HepG2 (cell line): Measurements from ENCODE around the gene UCN. TPM values are rescaled to one million over a fixed set of nuclear protein-coding genes. Genes with fewer than 3 reads are reported as not detected.
A peak's percentile ranks its signal among the peaks of the same experiment; 100 is the strongest.

Experiments used
- ARID5B ChIP-seq: IDR thresholded peaks from 2 replicates; pipeline ENCODE4 v1.4.0; 2020; ENCODE audit warnings: mild to moderate bottlenecking, missing genetic modification reagents
- CREM ChIP-seq, 2 experiments: sonication (generic) in 1 of 2; formaldehyde crosslinking in 1 of 2; IDR thresholded peaks; 2 replicates each; pipeline versions ENCODE4 v1.4.0 to v1.6.1; 2016 to 2020; ENCODE audit warnings: antibody characterized with exemption in 1 of 2, mild to moderate bottlenecking in 1 of 2, missing genetic modification reagents in 1 of 2
- FOXA1 ChIP-seq, 2 experiments: fragments of 450-650 bp in 1 of 2; sonication (generic) in 1 of 2; formaldehyde crosslinking in 1 of 2; IDR thresholded peaks; 2 replicates each; pipeline versions ENCODE4 v1.4.0 to v1.6.1; 2016 to 2020; ENCODE audit warnings: missing genetic modification reagents in 1 of 2
- GATAD2A ChIP-seq: IDR thresholded peaks from 2 replicates; pipeline ENCODE4 v1.6.1; 2016
- HNRNPL ChIP-seq: fragments of 200-400 bp; formaldehyde crosslinking; IDR thresholded peaks from 2 replicates; pipeline ENCODE4 v1.6.1; 2017; ENCODE audit warnings: mild to moderate bottlenecking, low read depth, low read length
- IKZF5 ChIP-seq: IDR thresholded peaks from 2 replicates; pipeline ENCODE4 v1.6.1; 2018; ENCODE audit warnings: missing genetic modification reagents, mild to moderate bottlenecking, missing compliant biosample characterization
- IRF1 ChIP-seq: sonication (generic); formaldehyde crosslinking; IDR thresholded peaks from 2 replicates; pipeline ENCODE4 v1.4.0; 2020; ENCODE audit warnings: low read depth, mild to moderate bottlenecking, missing genetic modification reagents
- MXD4 ChIP-seq: IDR thresholded peaks from 2 replicates; pipeline ENCODE4 v1.6.1; 2016; ENCODE audit warnings: mild to moderate bottlenecking, missing biosample characterization, missing genetic modification reagents
- NCOA2 ChIP-seq: sonication (generic); formaldehyde crosslinking; IDR thresholded peaks from 2 replicates; pipeline ENCODE4 v1.8.0; 2022; ENCODE audit warnings: inconsistent platforms
- PATZ1 ChIP-seq: sonication (generic); formaldehyde crosslinking; IDR thresholded peaks from 2 replicates; pipeline ENCODE4 v1.4.0; 2020; ENCODE audit warnings: missing genetic modification reagents
- POLR2A ChIP-seq, 2 experiments: IDR thresholded peaks; 2 replicates each; pipeline ENCODE4 v1.6.1; 2011; ENCODE audit warnings: low read depth in 2 of 2, low read length in 2 of 2, mild to moderate bottlenecking in 1 of 2, moderate library complexity in 1 of 2; ENCODE audit not compliant: insufficient read depth in 1 of 2
- RNF2 ChIP-seq: fragments of 450-650 bp; conservative IDR thresholded peaks from 2 replicates; pipeline ENCODE4 v1.6.1; 2016; ENCODE audit warnings: low read depth
- SMAD1 ChIP-seq: sonication (generic); formaldehyde crosslinking; IDR thresholded peaks from 2 replicates; pipeline ENCODE4 v1.4.0; 2020; ENCODE audit warnings: missing genetic modification reagents, low read depth, mild to moderate bottlenecking, borderline replicate concordance
- ZBED4 ChIP-seq: sonication (generic); formaldehyde crosslinking; IDR thresholded peaks from 2 replicates; pipeline ENCODE4 v1.4.0; 2020; ENCODE audit warnings: missing genetic modification reagents, borderline replicate concordance
- ZBTB20 ChIP-seq: sonication (generic); formaldehyde crosslinking; IDR thresholded peaks from 2 replicates; pipeline ENCODE4 v1.8.1; 2023; ENCODE audit warnings: missing genetic modification reagents, low read depth, mild to moderate bottlenecking, borderline replicate concordance
- polyA plus RNA-seq, 8 experiments: library from polyadenylated mRNA; depleted of rRNA in 3 of 8; stranded (reverse) in 7 of 8; unstranded in 1 of 8; fragments of >200 nt; fragmentation: Illumina TruSeq in 4 of 8; extraction: Trizol in 4 of 8; gene quantifications; 2 replicates each; pipeline versions ENCODE4 v1.2.1 to v1.2.3, GENCODE V29; 2011 to 2016; ENCODE audit warnings: low read depth in 4 of 8, missing spikeins in 1 of 8, mixed read lengths in 1 of 8; ENCODE audit not compliant: insufficient read depth in 1 of 8
- total RNA-seq, 5 experiments: library from RNA; depleted of rRNA; stranded (reverse); fragments of >200 nt; fragmentation: Illumina TruSeq; extraction: Trizol; gene quantifications; 2 replicates each; pipeline ENCODE4 v1.2.3, GENCODE V29; 2016; ENCODE audit warnings: low read depth in 1 of 5

The UCN gene
- total and polyA plus RNA-seq, 2 of the 13 experiments (the other 11 are each of a cell fraction or from before 2014, with no cell fraction given): 1.2 to 2.3 TPM

GRCh38 chr2:27303093-27304025, 4.9 kb downstream of the UCN start (continued):
- peak; percentile 21; the same call in 1 of the 2 replicates for TF ChIP-seq PATZ1
- TF ChIP-seq IRF1 (CRISPR knock-in tag): no peak
- TF ChIP-seq ARID5B: no peak
- TF ChIP-seq HNRNPL: no peak
- TF ChIP-seq SMAD1 (CRISPR knock-in tag): no peak
- no peak for TF ChIP-seq MXD4
- 0 out of 2 replicates have a peak, but pooled peaks have one; percentile 36 for TF ChIP-seq CREM (IDR thresholded peaks at IDR 0.05)
- TF ChIP-seq CREM (CRISPR knock-in tag; IDR thresholded peaks at IDR 0.05): no peak
- no peak; the same call in 1 of the 2 replicates for TF ChIP-seq IKZF5 (CRISPR knock-in tag)
- TF ChIP-seq POLR2A (IDR thresholded peaks at IDR 0.05; ENCODE audit: insufficient read depth in 1 of 2, low read depth in 2 of 2, low read length in 2 of 2): peak in 1 of 2 experiments; percentile 42; a peak in 1 of 4 replicates
- no peak for TF ChIP-seq RNF2
- peak; percentile 33; the same call in 1 of the 2 replicates for TF ChIP-seq ZBTB20 (CRISPR knock-in tag)
- peak; percentile 73 for TF ChIP-seq GATAD2A (CRISPR knock-in tag)
- 0 out of 2 replicates have a peak, but pooled peaks have one; percentile 31 for TF ChIP-seq ZBED4 (CRISPR knock-in tag)
- TF ChIP-seq NCOA2 (CRISPR knock-in tag): peak; percentile 25; the same call in 1 of the 2 replicates
- TF ChIP-seq FOXA1 (IDR thresholded peaks at IDR 0.05): no peak
- no peak for TF ChIP-seq FOXA1 (CRISPR knock-in tag; IDR thresholded peaks at IDR 0.05)
